Heart right ventricle (tissue), 16 donors: ENCODE measurements around the gene CLCN1. TPM values are rescaled to one million over a fixed set of nuclear protein-coding genes. Genes with fewer than 3 reads are reported as not detected.

ENCODE experiments used
- ATAC-seq, 8 donors: fragments of 200-7000 bp; cut with Tn5 transposase; one replicate each; pipeline ENCODE4 v1.9.1; 2020; ENCODE audit warnings: mild to moderate bottlenecking in 8 of 8, moderate library complexity in 8 of 8, moderate number of reproducible peaks in 1 of 8
- DNase-seq, 2 donors: peaks; one replicate each; pipeline ENCODE4 v3.0.0-alpha.2; 2020
- H3K27ac ChIP-seq, 10 donors: fragments of 200-600 bp; sonication (generic) in 2 of 10; one replicate each; pipeline versions ENCODE4 v1.5.0 to v1.8.0; 2020 to 2022; ENCODE audit warnings: mild to moderate bottlenecking in 3 of 10
- H3K27me3 ChIP-seq, 7 donors: fragments of 200-600 bp; one replicate each; pipeline ENCODE4 v1.8.0; 2021 to 2022; ENCODE audit warnings: mild to moderate bottlenecking in 2 of 7
- H3K36me3 ChIP-seq, 9 donors: fragments of 200-600 bp; sonication (generic) in 1 of 9; one replicate each; pipeline versions ENCODE4 v1.5.0 to v1.8.0; 2020 to 2022; ENCODE audit warnings: mild to moderate bottlenecking in 2 of 9
- H3K4me1 ChIP-seq, 9 donors: fragments of 200-600 bp; sonication (generic) in 1 of 9; one replicate each; pipeline versions ENCODE4 v1.5.0 to v1.8.0; 2020 to 2022; ENCODE audit warnings: mild to moderate bottlenecking in 4 of 9
- H3K4me3 ChIP-seq, 10 donors: fragments of 200-600 bp; sonication (generic) in 2 of 10; one replicate each; pipeline versions ENCODE4 v1.5.0 to v1.8.0; 2020 to 2022; ENCODE audit warnings: mild to moderate bottlenecking in 7 of 10, moderate library complexity in 2 of 10
- H3K9me3 ChIP-seq, 11 donors: fragments of 200-600 bp in 10 of 11; sonication (generic) in 2 of 11; one replicate each; pipeline versions ENCODE4 v1.5.0 to v1.8.0; 2013 to 2022; ENCODE audit warnings: mild to moderate bottlenecking in 2 of 11, control low read depth in 1 of 11, moderate library complexity in 1 of 11
- CTCF ChIP-seq, 9 donors: fragments of 200-600 bp; sonication (generic) in 2 of 9; IDR thresholded peaks; one replicate each; pipeline versions ENCODE4 v1.5.0 to v1.8.0; 2021 to 2022; ENCODE audit warnings: antibody characterized with exemption in 9 of 9, mild to moderate bottlenecking in 5 of 9, moderate library complexity in 1 of 9
- WGBS, 2 donors: extraction: QIAGEN DNeasy Blood & Tissue Kit; methylation state at CpG; one replicate each; pipeline ENCODE4 v1.1.7; 2013; ENCODE audit warnings: inconsistent platforms in 1 of 2; 5-methylcytosine and 5-hydroxymethylcytosine counted together
- intact Hi-C, 10 donors: fragments of 100-400 bp; cut with DNase I; formaldehyde crosslinking; loops; one replicate each; pipeline versions ENCODE4 v1.11.1 to v1.14.2; 2022
- polyA plus RNA-seq, 2 donors: library from polyadenylated mRNA; stranded (reverse); fragments of 200-250 nt; gene quantifications; one replicate each; pipeline ENCODE4 v1.2.3, GENCODE V29; 2013
- total RNA-seq, 10 donors: library from RNA; stranded (reverse); fragmentation: NEBNext Ultra II Directional in 3 of 10; extraction: Animal tissue kit (Norgen Biotek cat#: 25700) in 3 of 10; gene quantifications; one replicate each; pipeline versions ENCODE4 v1.2.1 to v1.2.4, GENCODE V29; 2021 to 2023
- donor health status: Arrhythmogenic right ventricular cardiomyopathy.
- donor health status: ischemic (EF 13 %, LVEDD 7.1; RV severe dilation, severe dysfunction).
- donor health status: healthy with polysubstance abuse.
- donor health status: DM: no; HTN: yes; CAD: no.
- donor health status: DM: no; HTN: no; CAD: no.
- donor health status: ischemic (EF 25% LVEDD 6.9; RV normal size, moderate dysfunction).
- donor health status: ischemic (EF 25% LVEDD 5.7; RV mildly dilated, moderate dysfunction).
- donor health status: healthy.
- donor health status: DM: yes; HTN: yes; CAD: no.
- donor health status: Ischemic cardiomyopathy.
- donor health status: ischemic (EF 35%, LVEDD 5.7; RV mildly dilated, moderate dysfunction).
- donor health status: nonischemic (EF 11% LVEDD 7.7; RV severe dilation, severe dysfunction).
- donor health status: DM: yes; HTN: yes; CAD: no.
- donor health status: PGD.
- donor health status: ischemic (EF 29% LVEDD 5.4; RV normal size, mild dysfunction).
- donor health status: nonischemic (EF 23%, LVEDD 6.1; RV moderate dilation, normal function).

Gene CLCN1
- total and polyA plus RNA-seq, 12 donors: 0.01 TPM; not detected in 11

GRCh38 chr7:143346018-143346417, 30.1 kb downstream of the CLCN1 start:
- peaks cover 0 to 50% (median 30%) of the 10 kb centered on the region in 7 donors for H3K27me3 ChIP-seq
- intact Hi-C loops: loop anchor here in 1 of 10 donors (5.0 kb wide), 1 partner anchor 61 kb away; the partner anchor contains the start of gene EPHA1
- no peak for ATAC-seq
- peaks cover 0 to 11% (median 0%) of the 10 kb centered on the region in 9 donors for H3K4me1 ChIP-seq
- H3K27ac ChIP-seq: no peak overlapping the region
- TF ChIP-seq CTCF (IDR thresholded peaks at IDR 0.05): no peak
- DNase-seq: no peak
- H3K36me3 ChIP-seq: no peaks in the 10 kb centered on the region
- no peaks in the 10 kb centered on the region for H3K9me3 ChIP-seq
- WGBS, 2 donors: 82 to 86% methylated on average over 4 of the region's 4 CpGs
- H3K4me3 ChIP-seq: no peak overlapping the region

GRCh38 chr7:143347950-143348349, 32.0 kb downstream of the CLCN1 start:
- Histone ChIP-seq H3K4me1 (peaks cover 0 to 11% (median 0%) of the 10 kb centered on the region in 9 donors), H3K27ac (no peak overlapping the region), H3K27me3 (peaks cover 0 to 41% (median 33%) of the 10 kb centered on the region in 7 donors), H3K4me3 (no peak overlapping the region), H3K36me3 (no peaks in the 10 kb centered on the region), H3K9me3 (no peaks in the 10 kb centered on the region)
- 68 to 77% methylated on average over 5 of the region's 5 CpGs for WGBS, 2 donors
- no peak for DNase-seq
- no peak for ATAC-seq
- TF ChIP-seq CTCF (IDR thresholded peaks at IDR 0.05): no peak
- intact Hi-C loops: loop anchor here in 1 of 10 donors (5.0 kb wide), 1 partner anchor 59 kb away; the partner anchor contains the start of gene EPHA1

GRCh38 chr7:143351060-143351459, 35.1 kb downstream of the CLCN1 start:
- no peak overlapping the region for H3K4me3 ChIP-seq
- no peak for TF ChIP-seq CTCF (IDR thresholded peaks at IDR 0.05)
- H3K27ac ChIP-seq: no peak overlapping the region
- no peaks in the 10 kb centered on the region for H3K9me3 ChIP-seq
- 61 to 69% methylated on average over 5 of the region's 5 CpGs for WGBS, 2 donors
- no peak for DNase-seq
- H3K36me3 ChIP-seq: no peaks in the 10 kb centered on the region
- intact Hi-C loops: no loop called here
- ATAC-seq: no peak
- H3K4me1 ChIP-seq: no peaks in the 10 kb centered on the region
- peaks cover 0 to 35% (median 11%) of the 10 kb centered on the region in 7 donors for H3K27me3 ChIP-seq

GRCh38 chr7:143351574-143351973, 35.7 kb downstream of the CLCN1 start:
- no peak overlapping the region for H3K4me3 ChIP-seq
- no peaks in the 10 kb centered on the region for H3K9me3 ChIP-seq
- WGBS, 2 donors: 91% methylated on average over 9 of the region's 9 CpGs
- no peaks in the 10 kb centered on the region for H3K36me3 ChIP-seq
- no peak overlapping the region for H3K27ac ChIP-seq
- ATAC-seq (no peak), DNase-seq (no peak)
- no peak for TF ChIP-seq CTCF (IDR thresholded peaks at IDR 0.05)
- H3K27me3 ChIP-seq: peaks cover 0 to 30% (median 7%) of the 10 kb centered on the region in 7 donors
- no peaks in the 10 kb centered on the region for H3K4me1 ChIP-seq
- intact Hi-C loops: no loop called here
